ENCODE data around the gene ZNF503.

The ZNF503 gene

DNA sequence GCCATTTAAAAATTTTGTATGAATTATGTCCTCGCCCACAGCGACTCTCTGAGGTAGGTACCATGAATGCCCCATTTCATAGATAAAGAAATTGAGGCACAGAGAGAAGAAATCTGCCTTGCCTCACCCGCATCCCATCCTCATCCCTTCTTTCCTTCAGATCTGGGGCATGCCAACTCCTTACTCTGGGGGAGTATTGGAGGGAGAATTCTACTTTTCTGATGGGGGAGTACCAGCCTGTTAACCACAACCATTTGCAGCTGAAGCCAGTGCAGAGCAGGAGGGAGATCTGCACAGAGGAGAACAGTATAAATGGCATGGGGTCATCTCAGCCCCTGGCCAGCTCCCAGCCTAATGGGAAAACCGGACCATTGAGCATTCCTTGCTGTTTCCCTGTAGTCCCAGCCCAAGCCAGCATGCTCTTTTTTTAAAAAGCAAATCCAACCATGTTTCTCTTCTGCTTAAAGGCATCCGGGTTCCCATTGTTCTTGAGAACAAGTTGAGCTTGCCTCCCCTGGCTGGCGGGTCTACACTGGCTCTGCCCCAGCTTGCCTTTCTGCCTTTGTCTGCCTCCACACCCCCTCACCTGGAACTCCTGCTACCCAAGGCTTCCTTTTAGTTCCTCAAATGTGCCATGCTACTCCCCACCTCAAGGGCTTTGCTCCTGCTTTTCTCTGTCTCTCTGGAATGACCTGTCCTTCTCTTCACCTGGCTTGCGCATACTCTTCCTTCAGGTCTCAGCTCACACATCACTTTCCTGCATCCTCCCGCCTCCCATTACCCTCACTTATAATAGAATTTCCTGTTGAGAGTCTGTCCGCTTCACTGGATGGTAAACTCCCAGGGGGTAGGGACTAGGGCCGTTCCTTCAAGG, 8.8 kb upstream of the ZNF503 start:
- TF ChIP-seq, protein P1, sequence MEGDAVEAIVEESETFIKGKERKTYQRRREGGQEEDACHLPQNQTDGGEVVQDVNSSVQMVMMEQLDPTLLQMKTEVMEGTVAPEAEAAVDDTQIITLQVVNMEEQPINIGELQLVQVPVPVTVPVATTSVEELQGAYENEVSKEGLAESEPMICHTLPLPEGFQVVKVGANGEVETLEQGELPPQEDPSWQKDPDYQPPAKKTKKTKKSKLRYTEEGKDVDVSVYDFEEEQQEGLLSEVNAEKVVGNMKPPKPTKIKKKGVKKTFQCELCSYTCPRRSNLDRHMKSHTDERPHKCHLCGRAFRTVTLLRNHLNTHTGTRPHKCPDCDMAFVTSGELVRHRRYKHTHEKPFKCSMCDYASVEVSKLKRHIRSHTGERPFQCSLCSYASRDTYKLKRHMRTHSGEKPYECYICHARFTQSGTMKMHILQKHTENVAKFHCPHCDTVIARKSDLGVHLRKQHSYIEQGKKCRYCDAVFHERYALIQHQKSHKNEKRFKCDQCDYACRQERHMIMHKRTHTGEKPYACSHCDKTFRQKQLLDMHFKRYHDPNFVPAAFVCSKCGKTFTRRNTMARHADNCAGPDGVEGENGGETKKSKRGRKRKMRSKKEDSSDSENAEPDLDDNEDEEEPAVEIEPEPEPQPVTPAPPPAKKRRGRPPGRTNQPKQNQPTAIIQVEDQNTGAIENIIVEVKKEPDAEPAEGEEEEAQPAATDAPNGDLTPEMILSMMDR (conservative IDR thresholded peaks at IDR 0.05), result no peak
- H3K27ac ChIP-seq, result peak overlapping the region; percentile 96

DNA sequence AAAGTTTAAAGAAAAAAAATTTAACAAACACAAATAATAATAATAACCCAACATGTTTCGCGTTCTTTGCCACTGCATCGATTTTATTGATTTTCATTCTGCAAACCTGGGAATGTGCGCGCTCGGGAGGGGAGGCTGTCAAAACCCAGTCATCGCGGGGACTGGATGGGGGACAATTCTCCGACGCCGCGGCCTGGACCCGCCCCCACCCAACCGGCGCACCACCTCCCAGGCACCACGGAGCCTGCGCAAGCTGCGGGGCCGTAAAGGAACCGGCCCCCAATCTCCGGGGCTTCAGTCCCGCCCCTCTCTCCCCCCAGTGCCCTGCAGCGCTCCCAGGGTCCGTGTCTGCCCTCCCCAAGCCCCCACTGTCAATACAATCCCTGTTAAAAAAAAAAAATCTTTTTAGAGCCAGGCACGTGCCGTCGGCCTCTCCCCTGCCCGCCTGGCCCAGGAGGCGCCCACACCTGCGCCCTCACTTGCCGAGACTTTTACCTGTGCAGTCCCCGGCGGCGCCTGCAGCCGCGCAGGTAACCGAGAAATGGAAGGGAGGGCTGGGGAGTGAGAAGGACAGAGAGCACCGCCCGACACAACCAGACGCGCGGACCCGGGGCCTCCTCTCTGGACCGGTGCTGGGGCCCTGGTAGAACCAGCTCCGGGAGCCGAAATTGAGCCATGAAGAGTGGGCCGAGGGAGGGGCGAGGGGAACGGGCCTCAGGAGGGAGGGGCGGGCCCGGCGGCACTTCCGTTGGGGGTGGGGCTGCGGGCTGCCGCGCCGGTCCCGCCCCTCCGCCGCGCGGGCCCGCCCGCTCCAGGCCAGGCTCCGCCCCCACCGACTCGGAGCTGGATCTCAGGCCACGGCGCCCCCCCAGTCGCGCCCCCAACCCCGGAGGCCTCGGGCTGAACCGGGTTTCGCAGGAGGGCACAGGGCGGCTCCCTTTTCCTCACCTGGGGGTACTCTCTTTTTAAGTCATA, 7.6 kb upstream of the ZNF503 start:
- TF ChIP-seq, protein P1 (conservative IDR thresholded peaks at IDR 0.05), result peak; percentile 27
- peak overlapping the region; percentile 96 for H3K27ac ChIP-seq

DNA sequence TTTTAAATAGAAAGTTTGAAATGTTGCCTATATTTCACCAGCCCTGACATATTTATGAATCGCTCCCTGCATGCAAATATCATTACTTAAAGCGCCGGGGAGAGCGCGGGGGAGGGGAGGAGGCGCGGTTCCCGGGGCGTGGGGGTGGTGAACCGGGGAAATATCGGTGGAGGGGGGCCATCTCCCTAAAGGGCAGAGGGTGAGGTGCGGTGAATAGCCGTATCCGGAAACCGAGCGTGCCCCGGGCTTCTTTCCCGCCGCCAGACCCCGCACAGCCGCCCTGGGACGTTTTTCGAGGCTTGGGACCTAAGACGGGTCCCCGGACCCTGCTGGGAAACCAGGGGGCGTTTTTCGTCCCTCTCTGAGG, 6.9 kb upstream of the ZNF503 start:
- H3K27ac ChIP-seq, result peak overlapping the region; percentile 96
- TF ChIP-seq, protein P1 (conservative IDR thresholded peaks at IDR 0.05), result no peak

DNA sequence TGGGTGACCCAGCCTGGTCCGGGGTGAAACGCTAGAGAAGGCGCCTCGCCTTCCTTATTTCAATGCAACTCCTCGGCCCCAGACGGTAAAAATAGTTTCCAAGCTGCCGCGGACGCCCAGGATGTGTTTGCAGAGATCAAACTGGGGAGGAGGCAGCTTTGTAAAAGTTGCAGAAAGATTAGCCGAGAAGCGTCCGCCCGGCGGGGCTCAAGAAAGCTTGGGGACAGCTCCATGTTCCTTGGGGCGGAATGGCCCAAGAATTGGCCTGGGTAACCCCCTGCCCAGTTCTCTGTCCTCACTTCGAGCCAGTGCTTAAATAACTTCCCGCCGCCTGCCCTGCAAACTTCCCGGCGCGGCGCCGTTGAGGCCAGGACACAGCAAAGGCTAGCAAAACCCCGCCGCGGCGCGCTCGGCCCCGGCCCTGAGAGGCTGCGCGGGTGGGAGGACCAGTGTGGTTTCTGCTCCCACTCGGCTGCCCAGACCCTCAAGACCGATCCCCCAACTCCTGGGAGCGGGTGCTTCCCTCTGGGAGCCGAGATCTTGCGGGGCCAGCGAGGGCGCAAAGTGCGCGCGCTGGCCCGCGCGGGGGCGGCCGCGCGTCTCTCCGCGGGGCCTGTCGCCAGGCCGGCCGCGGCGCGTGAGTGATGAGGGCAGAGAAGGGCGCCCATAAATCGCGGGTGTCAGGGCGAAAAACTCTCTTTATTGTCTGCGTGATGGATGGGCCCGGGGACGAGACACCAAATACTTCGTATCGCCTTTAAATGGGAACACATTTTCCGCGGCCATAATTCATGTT, 6.3 kb upstream of the ZNF503 start:
- peak overlapping the region; percentile 96; the same call in 1 of the 2 replicates for H3K27ac ChIP-seq
- TF ChIP-seq, protein P1 (conservative IDR thresholded peaks at IDR 0.05), result no peak

DNA sequence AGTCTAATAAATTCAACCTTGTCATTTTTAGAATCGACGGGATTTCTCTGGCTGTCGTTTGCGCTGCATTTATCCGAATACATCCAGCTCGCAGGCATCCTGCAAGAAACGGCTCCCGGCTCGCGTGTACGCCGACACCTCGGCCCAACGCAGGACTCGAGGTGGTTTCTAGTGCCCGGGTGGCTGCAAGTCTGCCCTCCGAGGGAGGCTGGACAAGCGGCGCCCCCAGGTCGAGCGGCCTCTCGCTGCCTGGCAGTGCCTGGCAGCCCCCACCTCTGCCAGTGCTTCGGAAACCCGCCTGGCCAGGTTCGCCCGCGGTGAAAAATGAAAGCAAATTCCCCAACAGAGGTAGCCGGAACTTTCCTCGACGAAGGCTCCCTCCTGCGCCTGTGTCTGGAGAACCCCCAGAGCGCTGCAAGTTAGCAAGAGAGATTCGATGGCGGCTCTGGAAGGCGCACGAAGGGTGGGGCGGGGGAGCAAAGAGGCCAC, 5.7 kb upstream of the ZNF503 start:
- no peak overlapping the region for H3K27ac ChIP-seq
- TF ChIP-seq, protein P1 (conservative IDR thresholded peaks at IDR 0.05), result no peak

DNA sequence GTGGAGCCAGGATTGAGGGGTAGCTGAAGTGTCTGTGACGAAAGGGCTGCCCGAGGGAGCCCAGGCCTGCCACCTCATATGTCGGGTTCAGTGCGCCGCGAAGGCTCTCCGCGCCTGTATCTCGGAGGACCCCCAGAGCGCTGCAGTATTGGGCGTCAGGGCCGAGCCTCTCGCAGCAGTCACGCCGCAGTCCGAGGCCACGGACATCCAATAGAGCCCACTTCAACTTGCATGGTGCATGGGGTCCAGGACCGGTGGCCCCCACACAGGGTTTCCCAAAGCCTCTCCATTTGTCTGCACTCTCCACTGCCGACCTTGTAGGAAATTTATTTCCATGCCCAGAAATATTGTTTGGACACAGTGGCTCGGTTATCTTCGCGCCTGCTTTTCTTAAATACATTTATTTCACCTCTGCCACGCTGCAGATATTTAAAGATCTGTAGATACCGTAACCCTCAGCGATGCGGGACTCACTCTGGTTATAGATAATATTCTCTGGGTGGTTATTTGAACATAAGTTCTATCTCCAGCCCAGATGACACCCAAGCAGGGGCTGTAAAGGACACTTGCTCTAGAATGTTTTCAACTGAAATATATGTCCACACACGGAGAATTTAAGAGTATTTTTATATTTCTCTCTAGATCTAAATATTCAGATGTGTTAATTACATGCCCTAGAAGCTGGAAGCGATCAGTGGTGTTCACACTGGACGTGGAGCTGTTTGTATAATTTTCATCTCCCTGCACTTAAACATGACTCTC, 5.1 kb upstream of the ZNF503 start:
- peak overlapping the region; percentile 96; the same call in 1 of the 2 replicates for H3K27ac ChIP-seq
- TF ChIP-seq, protein P1 (conservative IDR thresholded peaks at IDR 0.05), result no peak
